ENCODE results near the gene VPS35L. TPM values are rescaled to one million over a fixed set of nuclear protein-coding genes. Genes with fewer than 3 reads are reported as not detected.
A peak's percentile ranks its signal among the peaks of the same experiment; 100 is the strongest.

VPS35L gene
- 10 to 100 TPM; 33.9 to 38.0 TPM for total RNA-seq

- peak within 1 kb of the TSS; percentile 85 for H3K4me3 Mint-ChIP-seq
- H3K27me3 Mint-ChIP-seq, result no peaks in the 10 kb centered on the region
- peak within 1 kb of the TSS; percentile 86 for H3K27ac Mint-ChIP-seq
- intact Hi-C loops (cut with micrococcal nuclease), result loop anchor here (1.0 to 2.0 kb wide), 4 partner anchors 33 to 1186 kb away; partner anchors contain the start of genes COQ7, GDE1, IQCK and KNOP1
- H3K9me3 Mint-ChIP-seq, result no peaks in the 10 kb centered on the region
- ChIA-PET CTCF (interaction anchor here (0.8 to 3.2 kb wide), 24 partner anchors 8 to 488 kb away, joined by 3 to 35 read pairs (median 6); partner anchors contain the start of genes CCP110, COQ7, GDE1 and GPRC5B), POLR2A (interaction anchor here (0.6 to 2.2 kb wide), 6 partner anchors 17 to 1715 kb away, joined by 3 to 33 read pairs (median 4); partner anchors contain the start of genes CCP110 and GDE1)
- peaks cover 7% of the 10 kb centered on the region for H3K36me3 Mint-ChIP-seq
- peak; percentile 97 for DNase-seq
- H3K4me1 Mint-ChIP-seq (ENCODE audit: low read depth), result peaks cover 16% of the 10 kb centered on the region
Measured at GRCh38 chr16:19555186-19555937, at the start of gene VPS35L. TSS of gene VPS35L (plus strand) at chr16:19555703. CDS start at chr16:19555730, 27 bp downstream.

DNA sequence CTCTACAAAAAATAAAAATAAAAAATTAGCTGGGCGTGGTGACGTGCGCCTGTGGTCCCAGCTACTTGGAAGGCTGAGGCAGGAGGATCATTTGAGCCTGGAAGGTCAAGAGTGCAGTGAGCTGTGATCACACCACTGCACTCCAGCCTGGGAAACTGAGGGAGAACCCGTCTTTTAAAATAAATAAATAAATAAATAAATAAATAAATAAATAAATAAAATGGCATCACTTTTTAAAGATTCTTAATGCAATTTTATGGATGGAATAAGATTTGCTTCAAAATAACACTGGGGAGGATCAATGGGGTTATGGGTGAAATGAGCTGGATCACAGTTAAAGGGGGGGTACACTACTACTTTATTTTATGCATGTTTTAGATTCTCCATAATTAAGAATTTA lies 48.5 kb upstream of the VPS35L start:
- H3K4me1 Mint-ChIP-seq (ENCODE audit: low read depth), result no peaks in the 10 kb centered on the region
- no peak for DNase-seq
- POLR2A ChIA-PET, result no interaction called here
- H3K27me3 Mint-ChIP-seq, result no peaks in the 10 kb centered on the region
- no peak overlapping the region for H3K4me3 Mint-ChIP-seq
- CTCF ChIA-PET, result interaction anchor here (0.7 to 1.0 kb wide), 2 partner anchors 118 to 400 kb away, joined by 3 read pairs; no protein-coding TSS in a partner anchor
- peaks cover 20% of the 10 kb centered on the region for H3K36me3 Mint-ChIP-seq
- intact Hi-C loops (cut with micrococcal nuclease), result no loop called here
- H3K27ac Mint-ChIP-seq, result no peak overlapping the region
- H3K9me3 Mint-ChIP-seq, result no peaks in the 10 kb centered on the region

GRCh38 chr16:19507867-19508266 lies 47.6 kb upstream of the VPS35L start:
- DNase-seq, result no peak
- CTCF ChIA-PET, result no interaction called here
- no peaks in the 10 kb centered on the region for H3K9me3 Mint-ChIP-seq
- H3K4me3 Mint-ChIP-seq, result no peak overlapping the region
- intact Hi-C loops (cut with micrococcal nuclease), result no loop called here
- H3K36me3 Mint-ChIP-seq, result peaks cover 20% of the 10 kb centered on the region
- H3K4me1 Mint-ChIP-seq (ENCODE audit: low read depth), result no peaks in the 10 kb centered on the region
- H3K27ac Mint-ChIP-seq, result no peak overlapping the region
- no peaks in the 10 kb centered on the region for H3K27me3 Mint-ChIP-seq
- POLR2A ChIA-PET, result no interaction called here

DNA sequence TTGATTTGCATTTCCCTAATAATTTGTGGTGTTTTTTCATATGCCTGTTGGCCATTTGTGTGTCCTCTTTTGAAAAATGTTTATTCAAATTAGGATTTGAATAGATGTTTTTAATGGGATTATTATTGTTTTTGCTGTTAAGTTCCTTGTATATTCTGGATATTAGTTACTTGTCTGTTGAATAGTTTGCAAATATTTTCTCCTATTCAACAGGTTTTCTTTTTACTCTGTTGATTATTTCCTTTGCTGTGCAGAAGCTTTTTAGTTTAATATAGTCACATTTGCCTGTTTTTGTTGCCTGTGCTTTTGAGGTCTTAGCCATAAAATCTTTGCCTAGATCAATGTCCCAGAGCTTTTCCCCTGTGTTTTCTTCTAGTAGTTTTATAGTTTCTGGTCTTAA lies 43.2 kb upstream of the VPS35L start:
- no peaks in the 10 kb centered on the region for H3K9me3 Mint-ChIP-seq
- no peak overlapping the region for H3K27ac Mint-ChIP-seq
- DNase-seq, result no peak
- ChIA-PET POLR2A (no interaction called here), CTCF (interaction anchor here (3.6 kb wide), 1 partner anchor 9 kb away, joined by 16 read pairs; no protein-coding TSS in a partner anchor)
- intact Hi-C loops (cut with micrococcal nuclease), result no loop called here
- H3K36me3 Mint-ChIP-seq, result peaks cover 31% of the 10 kb centered on the region
- H3K4me3 Mint-ChIP-seq, result no peak overlapping the region
- H3K4me1 Mint-ChIP-seq (ENCODE audit: low read depth), result peaks cover 10% of the 10 kb centered on the region
- no peaks in the 10 kb centered on the region for H3K27me3 Mint-ChIP-seq

GRCh38 chr16:19513377-19514053 lies 42.0 kb upstream of the VPS35L start:
- Mint-ChIP-seq H3K4me1 (ENCODE audit: low read depth) (peaks cover 18% of the 10 kb centered on the region), H3K27me3 (no peaks in the 10 kb centered on the region), H3K4me3 (no peak overlapping the region), H3K36me3 (peaks cover 34% of the 10 kb centered on the region), H3K27ac (no peak overlapping the region), H3K9me3 (no peaks in the 10 kb centered on the region)
- POLR2A ChIA-PET, result interaction anchor here (0.9 kb wide), 1 partner anchor 204 kb away, joined by 3 read pairs; the partner anchor contains the start of genes IQCK and KNOP1
- intact Hi-C loops (cut with micrococcal nuclease), result no loop called here
- CTCF ChIA-PET, result interaction anchor here (0.6 to 3.6 kb wide), 2 partner anchors 10 to 44 kb away, joined by 3 to 16 read pairs; no protein-coding TSS in a partner anchor
- no peak for DNase-seq

DNA sequence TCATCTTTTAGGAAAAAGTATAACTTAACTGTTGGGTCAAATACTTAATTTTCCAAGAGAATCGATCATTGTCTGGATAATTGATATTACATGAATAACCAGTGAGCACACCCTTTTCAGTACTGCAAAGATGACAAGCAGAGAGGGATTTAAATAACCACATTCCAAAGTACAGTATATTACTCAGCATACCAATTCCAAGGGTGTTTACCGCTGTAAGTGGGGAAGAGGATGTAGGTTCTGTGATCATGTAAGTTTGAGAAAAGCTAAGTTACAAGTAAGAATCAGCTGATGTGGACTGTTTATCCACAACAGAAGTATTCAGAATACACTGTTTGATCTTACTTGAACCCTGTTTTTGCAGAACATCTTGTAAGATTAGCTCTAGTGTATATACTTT lies 39.7 kb upstream of the VPS35L start:
- Mint-ChIP-seq H3K36me3 (peaks cover 34% of the 10 kb centered on the region), H3K4me1 (ENCODE audit: low read depth) (peaks cover 31% of the 10 kb centered on the region), H3K4me3 (no peak overlapping the region), H3K27ac (no peak overlapping the region), H3K9me3 (no peaks in the 10 kb centered on the region), H3K27me3 (no peaks in the 10 kb centered on the region)
- intact Hi-C loops (cut with micrococcal nuclease), result no loop called here
- no peak for DNase-seq
- POLR2A ChIA-PET, result no interaction called here
- CTCF ChIA-PET, result interaction anchor here (1.0 to 2.6 kb wide), 2 partner anchors 13 to 39 kb away, joined by 6 to 17 read pairs; partner anchors contain the start of gene VPS35L

DNA sequence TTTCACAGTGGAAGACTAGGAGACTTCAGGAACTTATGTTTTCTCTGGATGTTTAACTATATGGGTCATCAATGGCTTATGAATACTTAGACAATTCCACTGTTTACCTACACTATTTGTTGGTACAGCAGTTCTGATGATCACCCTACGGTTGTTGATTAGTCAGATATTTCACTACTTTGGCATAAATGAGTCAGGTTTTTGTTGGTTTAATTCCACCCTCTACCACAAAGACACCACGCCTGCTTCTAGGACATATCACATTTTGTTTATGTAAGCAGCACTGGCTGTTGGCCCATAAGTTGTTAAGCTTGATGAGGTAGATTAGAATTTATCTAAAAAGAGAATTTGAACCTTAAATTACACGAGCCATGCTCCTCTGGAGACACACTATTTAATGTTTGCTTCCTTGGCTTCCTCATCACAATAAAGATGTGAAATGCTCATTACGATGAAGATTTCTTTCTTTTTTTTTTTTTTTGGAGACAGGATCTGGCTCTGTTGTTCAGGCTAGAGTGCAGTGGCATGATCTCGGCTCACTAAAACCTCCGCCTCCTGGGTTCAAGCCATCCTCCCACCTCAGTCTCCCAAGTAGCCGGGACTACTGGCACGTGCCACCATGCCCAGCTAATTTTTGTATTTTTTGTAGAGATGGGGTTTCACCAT lies 37.9 kb upstream of the VPS35L start:
- ChIA-PET CTCF (interaction anchor here (0.6 to 2.6 kb wide), 3 partner anchors 13 to 38 kb away, joined by 3 to 17 read pairs (median 5); partner anchors contain the start of gene VPS35L), POLR2A (no interaction called here)
- H3K27ac Mint-ChIP-seq, result no peak overlapping the region
- H3K4me3 Mint-ChIP-seq, result no peak overlapping the region
- no peak for DNase-seq
- no peaks in the 10 kb centered on the region for H3K27me3 Mint-ChIP-seq
- H3K9me3 Mint-ChIP-seq, result no peaks in the 10 kb centered on the region
- H3K4me1 Mint-ChIP-seq (ENCODE audit: low read depth), result peaks cover 43% of the 10 kb centered on the region
- H3K36me3 Mint-ChIP-seq, result peaks cover 32% of the 10 kb centered on the region
- intact Hi-C loops (cut with micrococcal nuclease), result no loop called here

- H3K4me3 Mint-ChIP-seq, result no peak overlapping the region
- DNase-seq, result no peak
- no peak overlapping the region for H3K27ac Mint-ChIP-seq
- no peaks in the 10 kb centered on the region for H3K9me3 Mint-ChIP-seq
- CTCF ChIA-PET, result interaction anchor here (1.5 to 2.6 kb wide), 2 partner anchors 16 to 37 kb away, joined by 4 to 17 read pairs; partner anchors contain the start of gene VPS35L
- POLR2A ChIA-PET, result no interaction called here
- peaks cover 43% of the 10 kb centered on the region for H3K4me1 Mint-ChIP-seq (ENCODE audit: low read depth)
- no peaks in the 10 kb centered on the region for H3K27me3 Mint-ChIP-seq
- peaks cover 25% of the 10 kb centered on the region for H3K36me3 Mint-ChIP-seq
- intact Hi-C loops (cut with micrococcal nuclease), result no loop called here
Measured at GRCh38 chr16:19518388-19518787, 37.1 kb upstream of the VPS35L start.

GRCh38 chr16:19520861-19521331 lies 34.6 kb upstream of the VPS35L start:
- Mint-ChIP-seq H3K4me3 (peak overlapping the region; percentile 90), H3K9me3 (no peaks in the 10 kb centered on the region), H3K27ac (peak overlapping the region; percentile 75), H3K4me1 (ENCODE audit: low read depth) (peaks cover 51% of the 10 kb centered on the region), H3K27me3 (no peaks in the 10 kb centered on the region), H3K36me3 (peaks cover 17% of the 10 kb centered on the region)
- CTCF ChIA-PET, result interaction anchor here (0.6 to 1.9 kb wide), 4 partner anchors 18 to 386 kb away, joined by 3 to 7 read pairs (median 4); partner anchors contain the start of gene VPS35L
- peak; percentile 55 for DNase-seq
- intact Hi-C loops (cut with micrococcal nuclease), result loop anchor here (5.0 kb wide), 3 partner anchors 404 to 719 kb away; partner anchors contain the start of genes ARL6IP1 and COQ7
- POLR2A ChIA-PET, result interaction anchor here (0.6 to 1.7 kb wide), 2 partner anchors 34 to 46 kb away, joined by 3 to 7 read pairs; partner anchors contain the start of gene VPS35L

DNA sequence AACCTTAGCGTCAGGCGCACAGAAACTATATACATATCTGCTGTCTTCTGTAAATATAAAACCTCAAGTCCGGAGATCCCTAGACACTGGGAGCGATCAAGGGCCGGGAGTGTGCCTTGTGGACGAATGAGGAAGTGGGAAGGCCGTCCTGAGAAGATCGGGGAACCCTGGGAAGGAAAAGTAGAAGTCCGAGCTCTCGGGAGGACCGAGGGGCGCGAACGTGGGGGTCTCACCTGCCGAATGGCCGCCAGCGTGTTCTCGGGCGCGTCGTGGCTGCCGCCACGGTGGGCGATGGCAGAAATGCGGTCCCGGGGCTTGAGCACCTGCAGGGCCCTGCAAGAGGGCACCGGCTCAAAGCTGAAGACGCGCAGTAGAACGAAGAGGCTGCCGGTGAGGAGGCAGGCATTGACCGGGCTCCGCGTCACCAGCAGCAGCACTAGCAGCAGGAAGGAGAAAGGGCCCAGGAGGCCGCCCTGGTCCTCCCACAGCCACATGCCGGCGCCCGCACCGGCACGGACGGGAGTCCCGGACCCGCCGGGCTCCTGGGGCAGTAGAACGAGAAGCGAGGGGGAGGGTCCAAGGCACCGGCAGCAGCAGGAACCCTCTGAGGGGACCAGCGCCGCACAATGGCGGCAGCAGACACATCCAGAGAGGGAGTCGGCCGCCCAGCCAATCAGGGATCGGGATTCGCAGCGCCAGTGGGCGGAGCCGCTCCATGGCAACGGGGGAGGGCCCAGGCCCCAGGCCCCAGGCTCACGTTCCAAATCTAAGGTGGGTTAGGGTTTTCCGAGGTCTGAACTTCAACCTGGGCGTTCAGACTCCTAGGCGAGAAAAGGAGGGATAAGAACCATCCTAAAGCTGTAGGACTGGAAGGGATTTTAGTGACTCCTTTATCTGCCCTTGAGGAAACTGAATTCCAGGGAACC lies 33.8 kb upstream of the VPS35L start, which contains the start of gene GDE1:
Gene GDE1 (minus strand): TSS at position 628 of the 926 bp plus-strand sequence. CDS start 134 bp downstream, at position 494.
- POLR2A ChIA-PET, result interaction anchor here (1.7 kb wide), 1 partner anchor 34 kb away, joined by 7 read pairs; the partner anchor contains the start of gene VPS35L
- H3K9me3 Mint-ChIP-seq, result no peaks in the 10 kb centered on the region

More for the DNA sequence above, 33.8 kb upstream of the VPS35L start, which contains the start of gene GDE1:
- peak; percentile 96 for DNase-seq
- Mint-ChIP-seq H3K36me3 (peaks cover 12% of the 10 kb centered on the region), H3K27ac (peak within 1 kb of the TSS; percentile 75), H3K4me3 (peak within 1 kb of the TSS; percentile 90), H3K4me1 (ENCODE audit: low read depth) (peaks cover 48% of the 10 kb centered on the region), H3K27me3 (no peaks in the 10 kb centered on the region)
- CTCF ChIA-PET, result interaction anchor here (0.7 to 1.9 kb wide), 3 partner anchors 19 to 141 kb away, joined by 3 to 7 read pairs (median 6); partner anchors contain the start of gene VPS35L
- intact Hi-C loops (cut with micrococcal nuclease), result loop anchor here (1.0 to 5.0 kb wide), 5 partner anchors 34 to 719 kb away; partner anchors contain the start of genes ARL6IP1, COQ7, IQCK and KNOP1
